GM18502 (cell line): ENCODE measurements around the gene FOXO3B.
"Not testable (repeated sequence)": the region's sequence is repeated elsewhere in the genome, so short reads cannot be mapped to it uniquely, and the experiment has no call there.

Experiments
- ATAC-seq: cut with Tn5 transposase; IDR thresholded peaks from one replicate; pipeline ENCODE4 v1.9.1; 2021; ENCODE audit warnings: mild to moderate bottlenecking; ENCODE audit not compliant: unreplicated experiment, poor library complexity

The FOXO3B gene

GRCh38 chr17:18661924-18662624 is 20.0 kb downstream of the FOXO3B start:
- not testable (repeated sequence) for ATAC-seq

GRCh38 chr17:18650094-18650493 is 32.0 kb downstream of the FOXO3B start:
- not testable (repeated sequence) for ATAC-seq

GRCh38 chr17:18644291-18644690 is 37.8 kb downstream of the FOXO3B start, which contains the start of gene TBC1D28:
Gene TBC1D28 (minus strand): TSS chr17:18644391. CDS start chr17:18641352, 3,039 bp downstream.
- not testable (repeated sequence) for ATAC-seq

- ATAC-seq, result not testable (repeated sequence)
Measured at GRCh38 chr17:18643124-18643523, 39.0 kb downstream of the FOXO3B start.

- ATAC-seq, result not testable (repeated sequence)
Measured at GRCh38 chr17:18638357-18638756, 43.8 kb downstream of the FOXO3B start.

- ATAC-seq, result not testable (repeated sequence)
Measured at GRCh38 chr17:18636237-18636636, 45.9 kb downstream of the FOXO3B start.

GRCh38 chr17:18635773-18636172 is 46.3 kb downstream of the FOXO3B start:
- not testable (repeated sequence) for ATAC-seq

- not testable (repeated sequence) for ATAC-seq
Measured at GRCh38 chr17:18634550-18635263, 47.4 kb downstream of the FOXO3B start.
